CD4-positive, alpha-beta memory T cell (primary cell): ENCODE results near the gene PHTF1. TPM values are rescaled to one million over a fixed set of nuclear protein-coding genes. Genes with fewer than 3 reads are reported as not detected.

Experiments used
- CTCF ChIA-PET: fragments of 350-600 bp; sonication (Branson Sonifier 250); formaldehyde crosslinking; loops from one replicate; lab custom pipeline; 2021; ENCODE audit warnings: inconsistent platforms; ENCODE audit not compliant: partially characterized antibody; lab: Charles Lee
- POLR2A ChIA-PET: fragments of 350-600 bp; sonication (Branson Sonifier 250); formaldehyde crosslinking; loops from one replicate; lab custom pipeline; 2021; ENCODE audit not compliant: partially characterized antibody; lab: Charles Lee
- DNase-seq, 5 donors: peaks; one replicate each; pipeline versions ENCODE4 v3.0.0 to v3.0.0-alpha.2; 2020 to 2022; ENCODE audit warnings: mixed read lengths in 1 of 5
- H3K27ac ChIP-seq: one replicate; pipeline ENCODE4 v1.7.0; 2013; ENCODE audit warnings: low read depth, low read length
- H3K27me3 ChIP-seq: 2 replicates; pipeline ENCODE4 v1.7.0; 2013; ENCODE audit warnings: mild to moderate bottlenecking, low read length, moderate library complexity; ENCODE audit not compliant: insufficient read depth
- H3K36me3 ChIP-seq: 2 replicates; pipeline ENCODE4 v1.7.0; 2013; ENCODE audit warnings: mild to moderate bottlenecking, low read length, moderate library complexity; ENCODE audit not compliant: insufficient read depth
- H3K4me1 ChIP-seq: 2 replicates; pipeline ENCODE4 v1.7.0; 2013; ENCODE audit warnings: mild to moderate bottlenecking, low read length, moderate library complexity; ENCODE audit not compliant: insufficient read depth
- H3K4me3 ChIP-seq, 2 donors: one replicate each; pipeline ENCODE4 v1.7.0; 2013; ENCODE audit warnings: low read length in 2 of 2, mild to moderate bottlenecking in 1 of 2
- H3K9me3 ChIP-seq, 2 donors: one replicate each; pipeline ENCODE4 v1.7.0; 2013; ENCODE audit warnings: low read length in 2 of 2, control low read depth in 1 of 2; ENCODE audit not compliant: control insufficient read depth in 1 of 2
- H3K27ac Mint-ChIP-seq, 7 donors: one replicate each; pipeline ENCODE4 v1.8.0; 2020 to 2021; ENCODE audit warnings: mixed read lengths in 7 of 7, mild to moderate bottlenecking in 6 of 7, inconsistent platforms in 3 of 7, moderate library complexity in 3 of 7
- H3K27me3 Mint-ChIP-seq, 2 donors: one replicate each; pipeline ENCODE4 v1.8.0; 2020 to 2021; ENCODE audit warnings: mixed read lengths in 2 of 2
- H3K36me3 Mint-ChIP-seq, 2 donors: one replicate each; pipeline ENCODE4 v1.8.0; 2020 to 2021; ENCODE audit warnings: mixed read lengths in 2 of 2, inconsistent platforms in 1 of 2, mild to moderate bottlenecking in 1 of 2
- H3K4me1 Mint-ChIP-seq, 4 donors: one replicate each; pipeline ENCODE4 v1.8.0; 2020 to 2021; ENCODE audit warnings: mixed read lengths in 4 of 4, mild to moderate bottlenecking in 1 of 4
- H3K4me3 Mint-ChIP-seq, 8 donors: one replicate each; pipeline ENCODE4 v1.8.0; 2020 to 2021; ENCODE audit warnings: mixed read lengths in 8 of 8, mild to moderate bottlenecking in 7 of 8, moderate library complexity in 6 of 8, inconsistent platforms in 3 of 8
- H3K9me3 Mint-ChIP-seq, 8 donors: one replicate each; pipeline ENCODE4 v1.8.0; 2020 to 2021; ENCODE audit warnings: mixed read lengths in 8 of 8, mild to moderate bottlenecking in 5 of 8, inconsistent platforms in 3 of 8, moderate library complexity in 1 of 8
- intact Hi-C: fragments of 100-400 bp; cut with micrococcal nuclease; formaldehyde crosslinking; loops from one replicate; pipeline ENCODE4 v1.15.1; 2023
- polyA plus RNA-seq, 2 donors: library from polyadenylated mRNA; unstranded; fragments of 300-500 nt; fragmentation: Illumina TruSeq; gene quantifications; one replicate each; pipeline ENCODE4 v1.2.3, GENCODE V29; 2021
- total RNA-seq, 2 experiments: library from RNA; stranded (reverse); gene quantifications; one replicate each; pipeline ENCODE4 v1.2.3, GENCODE V29; 2021

The PHTF1 gene
- total RNA-seq, result 1 to 10 TPM; 8.7 to 9.8 TPM
- polyA plus RNA-seq, result 1 to 10 TPM; 7.2 to 9.5 TPM

GRCh38 chr1:113759333-113760101 is at the start of gene PHTF1:
TSS of gene PHTF1 (minus strand) at chr1:113759486. CDS start at chr1:113758703, 783 bp downstream.
- no peaks in the 10 kb centered on the region for H3K9me3 Mint-ChIP-seq
- POLR2A ChIA-PET, result interaction anchor here (0.9 to 3.9 kb wide), 20 partner anchors 10 to 803 kb away, joined by 3 to 77 read pairs (median 6); partner anchors contain the start of genes AP4B1, HIPK1 and RSBN1

GRCh38 chr1:113808450-113809195 is 49.3 kb upstream of the PHTF1 start:
- no peaks in the 10 kb centered on the region for H3K36me3 ChIP-seq
- no peak for DNase-seq
- H3K27ac ChIP-seq, result peak overlapping the region; percentile 32
- no peaks in the 10 kb centered on the region for H3K27me3 ChIP-seq
- H3K4me3 Mint-ChIP-seq, result peak overlapping the region; percentile 51 to 99 (median 74)
- POLR2A ChIA-PET, result no interaction called here
- peaks cover 0 to 5% (median 0%) of the 10 kb centered on the region in 8 donors for H3K9me3 Mint-ChIP-seq
- H3K9me3 ChIP-seq, result no peaks in the 10 kb centered on the region
- CTCF ChIA-PET, result no interaction called here
- peaks cover 69% of the 10 kb centered on the region for H3K4me1 ChIP-seq
- peaks cover 41 to 77% (median 55%) of the 10 kb centered on the region in 4 donors for H3K4me1 Mint-ChIP-seq
- no peak overlapping the region for H3K4me3 ChIP-seq
- peaks cover 19 to 41% of the 10 kb centered on the region in 2 donors for H3K36me3 Mint-ChIP-seq
- H3K27ac Mint-ChIP-seq, result peak overlapping the region in 6 of 7 donors; percentile 39 to 100 (median 66)
- intact Hi-C loops, result loop anchor here (2.0 kb wide), 1 partner anchor 16 kb away; no protein-coding TSS in a partner anchor
- no peaks in the 10 kb centered on the region for H3K27me3 Mint-ChIP-seq

More at GRCh38 chr1:113759333-113760101, at the start of gene PHTF1:
- no peaks in the 10 kb centered on the region for H3K9me3 ChIP-seq
- peak within 1 kb of the TSS; percentile 92 to 98 (median 94) for H3K4me3 Mint-ChIP-seq
- H3K27me3 ChIP-seq, result no peaks in the 10 kb centered on the region
- peak in 4 of 5 donors; percentile 33 to 70 (median 46) for DNase-seq
- peaks cover 16% of the 10 kb centered on the region for H3K4me1 ChIP-seq
- peaks cover 16 to 19% of the 10 kb centered on the region in 2 donors for H3K36me3 Mint-ChIP-seq
- intact Hi-C loops, result loop anchor here (1.0 to 5.0 kb wide), 4 partner anchors 21 to 753 kb away; partner anchors contain the start of genes RSBN1 and TRIM33
- H3K4me1 Mint-ChIP-seq, result peaks cover 16 to 36% (median 25%) of the 10 kb centered on the region in 4 donors
- peak within 1 kb of the TSS; percentile 59 to 77 for H3K4me3 ChIP-seq
- H3K36me3 ChIP-seq, result no peaks in the 10 kb centered on the region
- H3K27ac Mint-ChIP-seq, result peak within 1 kb of the TSS; percentile 94 to 98 (median 97)
- H3K27ac ChIP-seq, result peak within 1 kb of the TSS; percentile 91
- H3K27me3 Mint-ChIP-seq, result no peaks in the 10 kb centered on the region
- CTCF ChIA-PET, result interaction anchor here (0.6 to 3.7 kb wide), 8 partner anchors 9 to 1006 kb away, joined by 3 to 31 read pairs (median 5); partner anchors contain the start of gene RSBN1

DNA sequence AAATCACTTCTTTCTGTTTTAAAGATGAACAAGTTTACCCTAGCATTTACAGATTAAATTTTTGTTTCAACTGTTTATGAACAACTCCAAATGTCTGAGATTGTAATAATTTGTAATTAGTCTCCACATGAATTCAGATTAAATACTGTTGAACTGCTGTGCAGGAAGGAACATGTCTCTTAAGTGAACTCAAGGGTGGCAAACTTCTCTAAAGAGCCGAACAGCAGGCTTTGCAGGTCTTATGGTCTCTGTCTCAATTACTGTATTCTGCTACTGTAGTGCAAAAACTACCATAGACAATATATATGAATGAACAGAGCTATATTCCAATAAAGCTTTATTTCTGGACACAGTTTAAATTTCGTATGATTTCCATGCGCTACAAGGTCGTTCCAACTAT is 46.4 kb upstream of the PHTF1 start:
- H3K27ac Mint-ChIP-seq, result no peak overlapping the region
- no peak for DNase-seq
- H3K4me3 Mint-ChIP-seq, result peak overlapping the region in 5 of 8 donors; percentile 25 to 54 (median 33)
- Histone ChIP-seq H3K9me3 (no peaks in the 10 kb centered on the region), H3K4me3 (no peak overlapping the region), H3K27me3 (no peaks in the 10 kb centered on the region), H3K27ac (no peak overlapping the region), H3K36me3 (no peaks in the 10 kb centered on the region), H3K4me1 (peaks cover 89% of the 10 kb centered on the region)
- peaks cover 23 to 35% of the 10 kb centered on the region in 2 donors for H3K36me3 Mint-ChIP-seq
- H3K4me1 Mint-ChIP-seq, result peaks cover 57 to 95% (median 76%) of the 10 kb centered on the region in 4 donors
- peaks cover 0 to 2% (median 0%) of the 10 kb centered on the region in 8 donors for H3K9me3 Mint-ChIP-seq
- POLR2A ChIA-PET, result interaction anchor here (1.2 kb wide), 1 partner anchor 124 kb away, joined by 4 read pairs; the partner anchor contains the start of gene HIPK1
- intact Hi-C loops, result no loop called here
- CTCF ChIA-PET, result interaction anchor here (1.1 to 1.2 kb wide), 2 partner anchors 8 to 11 kb away, joined by 3 read pairs; no protein-coding TSS in a partner anchor
- no peaks in the 10 kb centered on the region for H3K27me3 Mint-ChIP-seq

DNA sequence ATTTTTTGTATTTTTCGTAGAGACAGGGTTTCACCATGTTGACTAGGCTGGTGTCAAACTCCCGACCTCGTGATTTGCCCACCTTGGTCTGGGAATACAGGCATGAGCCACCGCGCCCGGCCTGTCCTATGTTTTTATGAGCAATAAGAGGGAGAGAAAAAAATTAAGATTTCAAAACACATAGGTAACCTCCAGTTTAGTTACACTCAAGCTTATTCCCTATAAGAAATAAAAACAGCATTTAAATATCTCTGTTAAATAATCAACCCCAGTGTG is 45.9 kb upstream of the PHTF1 start:
- H3K27ac ChIP-seq, result no peak overlapping the region
- H3K9me3 ChIP-seq, result no peaks in the 10 kb centered on the region
- peak overlapping the region in 3 of 8 donors; percentile 32 to 54 (median 43) for H3K4me3 Mint-ChIP-seq
- H3K27me3 Mint-ChIP-seq, result no peaks in the 10 kb centered on the region
- POLR2A ChIA-PET, result no interaction called here
- H3K4me1 Mint-ChIP-seq, result peaks cover 61 to 95% (median 78%) of the 10 kb centered on the region in 4 donors
- H3K4me1 ChIP-seq, result peaks cover 89% of the 10 kb centered on the region
- intact Hi-C loops, result no loop called here
- no peak for DNase-seq
- H3K4me3 ChIP-seq, result no peak overlapping the region
- H3K36me3 Mint-ChIP-seq, result peaks cover 23 to 35% of the 10 kb centered on the region in 2 donors
- CTCF ChIA-PET, result interaction anchor here (1.1 to 1.2 kb wide), 2 partner anchors 9 to 10 kb away, joined by 3 read pairs; no protein-coding TSS in a partner anchor
- H3K27ac Mint-ChIP-seq, result peak overlapping the region in 1 of 7 donors; percentile 36
- peaks cover 0 to 2% (median 0%) of the 10 kb centered on the region in 8 donors for H3K9me3 Mint-ChIP-seq
- no peaks in the 10 kb centered on the region for H3K36me3 ChIP-seq
- no peaks in the 10 kb centered on the region for H3K27me3 ChIP-seq

DNA sequence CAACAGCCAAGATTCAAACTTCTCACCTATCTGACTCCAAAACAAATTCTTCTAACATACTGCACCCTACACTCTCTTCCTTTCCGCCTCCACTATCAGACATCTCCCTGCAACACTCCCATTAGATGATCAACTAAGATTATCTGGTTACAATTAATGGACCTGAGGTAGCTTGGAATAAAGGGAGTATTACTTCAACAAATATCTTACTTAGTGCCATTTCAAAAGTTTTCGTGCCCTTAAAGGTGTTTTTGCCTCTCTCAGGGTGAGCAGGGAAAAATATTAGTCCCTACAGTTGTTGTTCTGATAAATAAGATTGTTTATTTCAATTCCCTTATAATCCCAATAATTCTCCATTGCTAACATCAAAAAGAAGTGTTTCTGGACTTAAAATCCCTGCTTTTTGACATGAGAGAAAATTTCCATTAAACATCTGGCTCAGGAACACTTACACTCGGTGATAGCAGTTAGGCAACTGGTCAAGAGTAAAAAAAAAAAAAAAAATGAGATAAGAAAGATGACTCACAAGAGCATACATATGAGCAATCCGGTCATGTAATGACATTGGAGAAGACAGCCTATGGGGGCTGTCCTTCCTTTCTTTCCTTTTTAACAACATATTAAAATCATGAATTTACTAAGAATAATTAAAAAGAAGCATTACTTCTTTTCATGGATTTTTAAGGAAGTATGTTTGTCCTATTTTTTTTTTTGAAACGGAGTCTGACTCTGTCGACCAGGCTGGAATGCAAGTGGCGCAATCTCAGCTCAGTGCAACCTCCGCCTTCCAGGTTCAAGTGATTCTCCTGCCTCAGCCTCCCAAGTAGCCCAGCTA is 45.4 kb upstream of the PHTF1 start:
- Mint-ChIP-seq H3K27me3 (no peaks in the 10 kb centered on the region), H3K4me1 (peaks cover 57 to 94% (median 74%) of the 10 kb centered on the region in 4 donors), H3K9me3 (peaks cover 0 to 2% (median 0%) of the 10 kb centered on the region in 8 donors), H3K27ac (peak overlapping the region in 2 of 7 donors; percentile 28 to 36), H3K36me3 (peaks cover 23 to 35% of the 10 kb centered on the region in 2 donors), H3K4me3 (peak overlapping the region in 6 of 8 donors; percentile 14 to 58 (median 30))
- ChIA-PET POLR2A (interaction anchor here (1.3 kb wide), 1 partner anchor 24 kb away, joined by 6 read pairs; no protein-coding TSS in a partner anchor), CTCF (interaction anchor here (1.2 kb wide), 1 partner anchor 9 kb away, joined by 3 read pairs; no protein-coding TSS in a partner anchor)
- no peaks in the 10 kb centered on the region for H3K27me3 ChIP-seq
- intact Hi-C loops, result no loop called here
- no peak overlapping the region for H3K4me3 ChIP-seq
- H3K27ac ChIP-seq, result no peak overlapping the region
- H3K9me3 ChIP-seq, result no peaks in the 10 kb centered on the region
- no peaks in the 10 kb centered on the region for H3K36me3 ChIP-seq
- H3K4me1 ChIP-seq, result peaks cover 89% of the 10 kb centered on the region
- no peak for DNase-seq

GRCh38 chr1:113802367-113803007 is 43.2 kb upstream of the PHTF1 start:
- peaks cover 4% of the 10 kb centered on the region for H3K36me3 ChIP-seq
- H3K27me3 ChIP-seq, result no peaks in the 10 kb centered on the region
- no peak overlapping the region for H3K4me3 ChIP-seq
- ChIA-PET CTCF (no interaction called here), POLR2A (interaction anchor here (1.3 kb wide), 1 partner anchor 10 kb away, joined by 4 read pairs; no protein-coding TSS in a partner anchor)
- peaks cover 85% of the 10 kb centered on the region for H3K4me1 ChIP-seq
- H3K9me3 ChIP-seq, result no peaks in the 10 kb centered on the region
- peaks cover 25 to 29% of the 10 kb centered on the region in 2 donors for H3K36me3 Mint-ChIP-seq
- peak overlapping the region in 2 of 7 donors; percentile 0 to 2 for H3K27ac Mint-ChIP-seq
- no peaks in the 10 kb centered on the region for H3K27me3 Mint-ChIP-seq
- DNase-seq, result no peak
- H3K4me3 Mint-ChIP-seq, result peak overlapping the region in 4 of 8 donors; percentile 21 to 76 (median 36)
- peaks cover 56 to 93% (median 72%) of the 10 kb centered on the region in 4 donors for H3K4me1 Mint-ChIP-seq
- intact Hi-C loops, result no loop called here
- H3K27ac ChIP-seq, result no peak overlapping the region
- no peaks in the 10 kb centered on the region for H3K9me3 Mint-ChIP-seq
